GM18868 (cell line): ENCODE data around the gene C11orf87.

Experiments
- ATAC-seq: cut with Tn5 transposase; IDR thresholded peaks from one replicate; pipeline ENCODE4 v1.9.1; 2021; ENCODE audit warnings: mild to moderate bottlenecking, moderate library complexity; ENCODE audit not compliant: unreplicated experiment

Gene C11orf87

GRCh38 chr11:109435121-109435742 lies 13.2 kb downstream of the C11orf87 start:
- no peak for ATAC-seq

- ATAC-seq: no peak
Observed at GRCh38 chr11:109439684-109440083, 17.7 kb downstream of the C11orf87 start.

GRCh38 chr11:109443052-109443451 lies 21.1 kb downstream of the C11orf87 start:
- no peak for ATAC-seq

- ATAC-seq: no peak
Observed at GRCh38 chr11:109454857-109455256, 32.9 kb downstream of the C11orf87 start.
